ENCODE data around the gene SLC39A9.
"Not testable (repeated sequence)": the region's sequence is repeated elsewhere in the genome, so short reads cannot be mapped to it uniquely, and the experiment has no call there.

The SLC39A9 gene

GRCh38 chr14:69478055-69478454 is 79.6 kb downstream of the SLC39A9 start:
- DNase-seq (ENCODE audit: low read depth) = not testable (repeated sequence)

GRCh38 chr14:69479696-69480095 is 81.2 kb downstream of the SLC39A9 start:
- no peak for DNase-seq (ENCODE audit: low read depth)

- DNase-seq (ENCODE audit: low read depth) = no peak
Observed at GRCh38 chr14:69480136-69480535, 81.6 kb downstream of the SLC39A9 start.

- DNase-seq (ENCODE audit: low read depth) = no peak
Observed at GRCh38 chr14:69481815-69482568, 83.5 kb downstream of the SLC39A9 start.

GRCh38 chr14:69483765-69484443 is 85.4 kb downstream of the SLC39A9 start:
- DNase-seq (ENCODE audit: low read depth) = no peak

GRCh38 chr14:69484444-69485314 is 86.2 kb downstream of the SLC39A9 start, which contains the start of gene PLEKHD1:
Gene PLEKHD1 (plus strand): TSS chr14:69484728. CDS start chr14:69484966, 238 bp downstream.
- no peak for DNase-seq (ENCODE audit: low read depth)

GRCh38 chr14:69485315-69485660 is 86.8 kb downstream of the SLC39A9 start:
- DNase-seq (ENCODE audit: low read depth) = no peak

GRCh38 chr14:69485701-69486100 is 87.2 kb downstream of the SLC39A9 start:
- no peak for DNase-seq (ENCODE audit: low read depth)

GRCh38 chr14:69487226-69487625 is 88.7 kb downstream of the SLC39A9 start:
- no peak for DNase-seq (ENCODE audit: low read depth)

GRCh38 chr14:69487771-69488170 is 89.3 kb downstream of the SLC39A9 start:
- no peak for DNase-seq (ENCODE audit: low read depth)

GRCh38 chr14:69489495-69489894 is 91.0 kb downstream of the SLC39A9 start:
- DNase-seq (ENCODE audit: low read depth) = no peak

- no peak for DNase-seq (ENCODE audit: low read depth)
Observed at GRCh38 chr14:69490219-69490918, 91.9 kb downstream of the SLC39A9 start.

GRCh38 chr14:69491193-69491592 is 92.7 kb downstream of the SLC39A9 start:
- DNase-seq (ENCODE audit: low read depth) = no peak

GRCh38 chr14:69493038-69493437 is 94.5 kb downstream of the SLC39A9 start:
- DNase-seq (ENCODE audit: low read depth) = no peak

- DNase-seq (ENCODE audit: low read depth) = no peak
Observed at GRCh38 chr14:69493791-69494190, 95.3 kb downstream of the SLC39A9 start.

- no peak for DNase-seq (ENCODE audit: low read depth)
Observed at GRCh38 chr14:69495341-69495921, 96.9 kb downstream of the SLC39A9 start.

- not testable (repeated sequence) for DNase-seq (ENCODE audit: low read depth)
Observed at GRCh38 chr14:69497866-69498265, 99.4 kb downstream of the SLC39A9 start.

- DNase-seq (ENCODE audit: low read depth) = not testable (repeated sequence)
Observed at GRCh38 chr14:69498286-69498685, 99.8 kb downstream of the SLC39A9 start.

GRCh38 chr14:69499436-69499835 is 100.9 kb downstream of the SLC39A9 start:
- no peak for DNase-seq (ENCODE audit: low read depth)

GRCh38 chr14:69500096-69500495 is 101.6 kb downstream of the SLC39A9 start:
- no peak for DNase-seq (ENCODE audit: low read depth)

- no peak for DNase-seq (ENCODE audit: low read depth)
Observed at GRCh38 chr14:69500736-69501135, 102.2 kb downstream of the SLC39A9 start.

GRCh38 chr14:69501423-69501838 is 102.9 kb downstream of the SLC39A9 start:
- DNase-seq (ENCODE audit: low read depth) = no peak
